ENCODE data around the gene NTN1.

NTN1 gene

GRCh38 chr17:9009737-9010136 lies 11.6 kb upstream of the NTN1 start (continued):
- peak; percentile 71 for TF ChIP-seq OSR2 (tag by site-specific recombination; IDR thresholded peaks at IDR 0.05)
- no peak for TF ChIP-seq MZF1 (tag by site-specific recombination; IDR thresholded peaks at IDR 0.05; ENCODE audit: borderline replicate concordance)
- no peak for TF ChIP-seq ZNF555 (tag by site-specific recombination; conservative IDR thresholded peaks at IDR 0.05)
- TF ChIP-seq ZEB2 (tag by site-specific recombination; IDR thresholded peaks at IDR 0.05): peak; percentile 84
- TF ChIP-seq ZNF529 (tag by site-specific recombination; IDR thresholded peaks at IDR 0.05; ENCODE audit: insufficient replicate concordance): no peak
- TF ChIP-seq ZNF843 (tag by site-specific recombination; IDR thresholded peaks at IDR 0.05): no peak
- TF ChIP-seq ZNF214 (tag by site-specific recombination; IDR thresholded peaks at IDR 0.05; ENCODE audit: borderline replicate concordance): no peak
- TF ChIP-seq RBAK (tag by site-specific recombination; IDR thresholded peaks at IDR 0.05): no peak
- TF ChIP-seq ZNF561 (tag by site-specific recombination; IDR thresholded peaks at IDR 0.05; ENCODE audit: borderline replicate concordance): no peak
- no peak for TF ChIP-seq ZNF202 (tag by site-specific recombination; IDR thresholded peaks at IDR 0.05; ENCODE audit: borderline replicate concordance)
- peak; percentile 27; the same call in 1 of the 2 replicates for TF ChIP-seq ZBTB48 (tag by site-specific recombination; IDR thresholded peaks at IDR 0.05)
- no peak for TF ChIP-seq ZSCAN30 (tag by site-specific recombination; IDR thresholded peaks at IDR 0.05)
- TF ChIP-seq ZNF2 (tag by site-specific recombination; IDR thresholded peaks at IDR 0.05): no peak
- no peak for TF ChIP-seq BCL6B (tag by site-specific recombination; IDR thresholded peaks at IDR 0.05)
- no peak for TF ChIP-seq YY1 (tag by site-specific recombination; IDR thresholded peaks at IDR 0.05)
- no peak for TF ChIP-seq ZNF704 (tag by site-specific recombination; IDR thresholded peaks at IDR 0.05)
- TF ChIP-seq ZNF629 (tag by site-specific recombination; IDR thresholded peaks at IDR 0.05): peak; percentile 90
- TF ChIP-seq ZNF23 (tag by site-specific recombination; IDR thresholded peaks at IDR 0.05; ENCODE audit: borderline replicate concordance): no peak
- TF ChIP-seq BCL11A (tag by site-specific recombination; IDR thresholded peaks at IDR 0.05; ENCODE audit: low read depth): no peak
- no peak for TF ChIP-seq HOXC10 (CRISPR knock-in tag; IDR thresholded peaks at IDR 0.05)
- TF ChIP-seq ZNF670 (tag by site-specific recombination; IDR thresholded peaks at IDR 0.05; ENCODE audit: low read depth): no peak
- peak; percentile 44; the same call in 1 of the 2 replicates for TF ChIP-seq ZNF664 (tag by site-specific recombination; IDR thresholded peaks at IDR 0.05)
- TF ChIP-seq KLF17 (tag by site-specific recombination; IDR thresholded peaks at IDR 0.05): 0 out of 2 replicates have a peak, but pooled peaks have one; percentile 22
- TF ChIP-seq, protein P1, sequence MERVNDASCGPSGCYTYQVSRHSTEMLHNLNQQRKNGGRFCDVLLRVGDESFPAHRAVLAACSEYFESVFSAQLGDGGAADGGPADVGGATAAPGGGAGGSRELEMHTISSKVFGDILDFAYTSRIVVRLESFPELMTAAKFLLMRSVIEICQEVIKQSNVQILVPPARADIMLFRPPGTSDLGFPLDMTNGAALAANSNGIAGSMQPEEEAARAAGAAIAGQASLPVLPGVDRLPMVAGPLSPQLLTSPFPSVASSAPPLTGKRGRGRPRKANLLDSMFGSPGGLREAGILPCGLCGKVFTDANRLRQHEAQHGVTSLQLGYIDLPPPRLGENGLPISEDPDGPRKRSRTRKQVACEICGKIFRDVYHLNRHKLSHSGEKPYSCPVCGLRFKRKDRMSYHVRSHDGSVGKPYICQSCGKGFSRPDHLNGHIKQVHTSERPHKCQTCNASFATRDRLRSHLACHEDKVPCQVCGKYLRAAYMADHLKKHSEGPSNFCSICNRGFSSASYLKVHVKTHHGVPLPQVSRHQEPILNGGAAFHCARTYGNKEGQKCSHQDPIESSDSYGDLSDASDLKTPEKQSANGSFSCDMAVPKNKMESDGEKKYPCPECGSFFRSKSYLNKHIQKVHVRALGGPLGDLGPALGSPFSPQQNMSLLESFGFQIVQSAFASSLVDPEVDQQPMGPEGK (tag by site-specific recombination; IDR thresholded peaks at IDR 0.05): peak; percentile 73
- no peak for TF ChIP-seq GLI4 (tag by site-specific recombination; IDR thresholded peaks at IDR 0.05)
- no peak for TF ChIP-seq GLI2 (tag by site-specific recombination; IDR thresholded peaks at IDR 0.05; ENCODE audit: borderline replicate concordance, low read depth)
- TF ChIP-seq YY2 (tag by site-specific recombination; IDR thresholded peaks at IDR 0.05): no peak
- TF ChIP-seq ZNF341 (tag by site-specific recombination; IDR thresholded peaks at IDR 0.05; ENCODE audit: low read depth): 0 out of 2 replicates have a peak, but pooled peaks have one; percentile 12
- no peak for TF ChIP-seq ZBTB1 (tag by site-specific recombination; IDR thresholded peaks at IDR 0.05)
- peak; percentile 41 for TF ChIP-seq ZIC2 (tag by site-specific recombination; IDR thresholded peaks at IDR 0.05)
- TF ChIP-seq IKZF3 (tag by site-specific recombination; IDR thresholded peaks at IDR 0.05): no peak
- TF ChIP-seq, protein P2, sequence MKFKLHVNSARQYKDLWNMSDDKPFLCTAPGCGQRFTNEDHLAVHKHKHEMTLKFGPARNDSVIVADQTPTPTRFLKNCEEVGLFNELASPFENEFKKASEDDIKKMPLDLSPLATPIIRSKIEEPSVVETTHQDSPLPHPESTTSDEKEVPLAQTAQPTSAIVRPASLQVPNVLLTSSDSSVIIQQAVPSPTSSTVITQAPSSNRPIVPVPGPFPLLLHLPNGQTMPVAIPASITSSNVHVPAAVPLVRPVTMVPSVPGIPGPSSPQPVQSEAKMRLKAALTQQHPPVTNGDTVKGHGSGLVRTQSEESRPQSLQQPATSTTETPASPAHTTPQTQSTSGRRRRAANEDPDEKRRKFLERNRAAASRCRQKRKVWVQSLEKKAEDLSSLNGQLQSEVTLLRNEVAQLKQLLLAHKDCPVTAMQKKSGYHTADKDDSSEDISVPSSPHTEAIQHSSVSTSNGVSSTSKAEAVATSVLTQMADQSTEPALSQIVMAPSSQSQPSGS (tag by site-specific recombination; IDR thresholded peaks at IDR 0.05; ENCODE audit: low read depth): peak; percentile 86
- TF ChIP-seq ZNF223 (tag by site-specific recombination; IDR thresholded peaks at IDR 0.05): no peak
- no peak for TF ChIP-seq ZNF335 (tag by site-specific recombination; conservative IDR thresholded peaks at IDR 0.05)
- no peak for TF ChIP-seq ZBTB17 (tag by site-specific recombination; IDR thresholded peaks at IDR 0.05)
- TF ChIP-seq ZNF416 (tag by site-specific recombination; IDR thresholded peaks at IDR 0.05): no peak
- TF ChIP-seq ZNF791 (tag by site-specific recombination; IDR thresholded peaks at IDR 0.05): no peak

Measured in HEK293 (cell line).